ENCODE results near the gene CTPS1.

CTPS1 gene

GRCh38 chr1:40988280-40988679 is 8.8 kb downstream of the CTPS1 start:
- H2AFZ ChIP-seq (ENCODE audit: low read length): no peak overlapping the region
- TF ChIP-seq EZH2phosphoT487 (IDR thresholded peaks at IDR 0.05; ENCODE audit: borderline replicate concordance) (no peak), CTCF (conservative IDR thresholded peaks at IDR 0.05; ENCODE audit: low read length) (no peak)
- no peak overlapping the region for H3K4me3 ChIP-seq (ENCODE audit: low read length, poor library complexity, severe bottlenecking)
- H3K4me1 ChIP-seq (ENCODE audit: insufficient read depth, low read length, poor library complexity, severe bottlenecking): peaks cover 44% of the 10 kb centered on the region
- H3K9me3 ChIP-seq (ENCODE audit: insufficient read depth, low read depth, low read length): no peaks in the 10 kb centered on the region
- H3F3A ChIP-seq (ENCODE audit: low read depth): no peaks in the 10 kb centered on the region
- H3K9ac ChIP-seq (ENCODE audit: low read depth, low read length, poor library complexity, severe bottlenecking): no peak overlapping the region
- peaks cover 34% of the 10 kb centered on the region for H4K20me1 ChIP-seq (ENCODE audit: insufficient read depth, low read length, poor library complexity, severe bottlenecking)
- no peak overlapping the region for H3K4me2 ChIP-seq (ENCODE audit: low read depth, low read length, poor library complexity, severe bottlenecking)
- H3K36me3 ChIP-seq (ENCODE audit: insufficient read depth, low read length): peaks cover 97% of the 10 kb centered on the region
- peaks cover 59% of the 10 kb centered on the region for H3K79me2 ChIP-seq (ENCODE audit: insufficient read depth, low read length)
- H3K9me2 ChIP-seq (replicated peaks; ENCODE audit: low read depth, low read length): no peaks in the 10 kb centered on the region
- no peaks in the 10 kb centered on the region for H3K27me3 ChIP-seq (ENCODE audit: insufficient read depth, low read length, poor library complexity, severe bottlenecking)

- Histone ChIP-seq H4K20me1 (ENCODE audit: insufficient read depth, low read length, poor library complexity, severe bottlenecking) (peaks cover 26% of the 10 kb centered on the region), H3K9me2 (replicated peaks; ENCODE audit: low read depth, low read length) (no peaks in the 10 kb centered on the region), H3K9ac (ENCODE audit: low read depth, low read length, poor library complexity, severe bottlenecking) (no peak overlapping the region), H3K9me3 (ENCODE audit: insufficient read depth, low read depth, low read length) (no peaks in the 10 kb centered on the region), H3K4me3 (ENCODE audit: low read length, poor library complexity, severe bottlenecking) (no peak overlapping the region), H3K4me1 (ENCODE audit: insufficient read depth, low read length, poor library complexity, severe bottlenecking) (peaks cover 36% of the 10 kb centered on the region), H3K36me3 (ENCODE audit: insufficient read depth, low read length) (peaks cover 97% of the 10 kb centered on the region), H3K27me3 (ENCODE audit: insufficient read depth, low read length, poor library complexity, severe bottlenecking) (no peaks in the 10 kb centered on the region), H3F3A (ENCODE audit: low read depth) (no peaks in the 10 kb centered on the region), H3K79me2 (ENCODE audit: insufficient read depth, low read length) (peaks cover 57% of the 10 kb centered on the region), H2AFZ (ENCODE audit: low read length) (no peak overlapping the region), H3K4me2 (ENCODE audit: low read depth, low read length, poor library complexity, severe bottlenecking) (no peak overlapping the region)
- no peak for TF ChIP-seq EZH2phosphoT487 (IDR thresholded peaks at IDR 0.05; ENCODE audit: borderline replicate concordance)
- TF ChIP-seq CTCF (conservative IDR thresholded peaks at IDR 0.05; ENCODE audit: low read length): no peak
Measured at GRCh38 chr1:40989066-40989465, 9.6 kb downstream of the CTPS1 start.

- Histone ChIP-seq H3K4me1 (ENCODE audit: insufficient read depth, low read length, poor library complexity, severe bottlenecking) (no peaks in the 10 kb centered on the region), H3K9ac (ENCODE audit: low read depth, low read length, poor library complexity, severe bottlenecking) (no peak overlapping the region), H2AFZ (ENCODE audit: low read length) (no peak overlapping the region), H3F3A (ENCODE audit: low read depth) (no peaks in the 10 kb centered on the region), H3K36me3 (ENCODE audit: insufficient read depth, low read length) (peaks cover 92% of the 10 kb centered on the region), H3K4me2 (ENCODE audit: low read depth, low read length, poor library complexity, severe bottlenecking) (no peak overlapping the region), H3K9me2 (replicated peaks; ENCODE audit: low read depth, low read length) (no peaks in the 10 kb centered on the region), H3K4me3 (ENCODE audit: low read length, poor library complexity, severe bottlenecking) (no peak overlapping the region), H3K27me3 (ENCODE audit: insufficient read depth, low read length, poor library complexity, severe bottlenecking) (no peaks in the 10 kb centered on the region), H4K20me1 (ENCODE audit: insufficient read depth, low read length, poor library complexity, severe bottlenecking) (no peaks in the 10 kb centered on the region), H3K79me2 (ENCODE audit: insufficient read depth, low read length) (peaks cover 34% of the 10 kb centered on the region; the same call in 1 of the 2 replicates), H3K9me3 (ENCODE audit: insufficient read depth, low read depth, low read length) (no peaks in the 10 kb centered on the region)
- TF ChIP-seq CTCF (conservative IDR thresholded peaks at IDR 0.05; ENCODE audit: low read length): no peak
- no peak for TF ChIP-seq EZH2phosphoT487 (IDR thresholded peaks at IDR 0.05; ENCODE audit: borderline replicate concordance)
Measured at GRCh38 chr1:40997096-40997495, 17.6 kb downstream of the CTPS1 start.

Data from Loucy (cell line).